ENCODE measurements around the gene C16orf90. TPM values are rescaled to one million over a fixed set of nuclear protein-coding genes. Genes with fewer than 3 reads are reported as not detected.

C16orf90 gene
- total RNA-seq, 2 experiments from 2014 or later = not detected

- ChIA-PET CTCF (interaction anchor here (1.0 kb wide), 1 partner anchor 208 kb away, joined by 4 read pairs; no protein-coding TSS in a partner anchor), POLR2A (interaction anchor here (0.9 to 4.4 kb wide), 2 partner anchors 11 to 28 kb away, joined by 3 to 34 read pairs; no protein-coding TSS in a partner anchor)
- H3K27ac ChIP-seq (ENCODE audit: low read depth in 1 of 2, low read length in 2 of 2) = no peak overlapping the region
- peaks cover 5% of the 10 kb centered on the region for H3K36me3 Mint-ChIP-seq (ENCODE audit: low read depth)
- TF ChIP-seq, protein P1, sequence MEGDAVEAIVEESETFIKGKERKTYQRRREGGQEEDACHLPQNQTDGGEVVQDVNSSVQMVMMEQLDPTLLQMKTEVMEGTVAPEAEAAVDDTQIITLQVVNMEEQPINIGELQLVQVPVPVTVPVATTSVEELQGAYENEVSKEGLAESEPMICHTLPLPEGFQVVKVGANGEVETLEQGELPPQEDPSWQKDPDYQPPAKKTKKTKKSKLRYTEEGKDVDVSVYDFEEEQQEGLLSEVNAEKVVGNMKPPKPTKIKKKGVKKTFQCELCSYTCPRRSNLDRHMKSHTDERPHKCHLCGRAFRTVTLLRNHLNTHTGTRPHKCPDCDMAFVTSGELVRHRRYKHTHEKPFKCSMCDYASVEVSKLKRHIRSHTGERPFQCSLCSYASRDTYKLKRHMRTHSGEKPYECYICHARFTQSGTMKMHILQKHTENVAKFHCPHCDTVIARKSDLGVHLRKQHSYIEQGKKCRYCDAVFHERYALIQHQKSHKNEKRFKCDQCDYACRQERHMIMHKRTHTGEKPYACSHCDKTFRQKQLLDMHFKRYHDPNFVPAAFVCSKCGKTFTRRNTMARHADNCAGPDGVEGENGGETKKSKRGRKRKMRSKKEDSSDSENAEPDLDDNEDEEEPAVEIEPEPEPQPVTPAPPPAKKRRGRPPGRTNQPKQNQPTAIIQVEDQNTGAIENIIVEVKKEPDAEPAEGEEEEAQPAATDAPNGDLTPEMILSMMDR (IDR thresholded peaks at IDR 0.05) = no peak
- peaks cover 32% of the 10 kb centered on the region for H3K4me1 Mint-ChIP-seq (ENCODE audit: low read depth)
- H3K9me3 ChIP-seq (ENCODE audit: control insufficient read depth in 1 of 2, insufficient read depth in 1 of 2, low read length in 2 of 2) = peaks cover 0 to 11% of the 10 kb centered on the region in 2 experiments
- no peaks in the 10 kb centered on the region for H3K9me3 Mint-ChIP-seq
- H3K27me3 Mint-ChIP-seq = no peaks in the 10 kb centered on the region
- no peaks in the 10 kb centered on the region for H3K36me3 ChIP-seq (ENCODE audit: insufficient read depth, low read length)
- H3K27me3 ChIP-seq (ENCODE audit: control insufficient read depth in 1 of 2, insufficient read depth in 2 of 2, low read length in 2 of 2) = no peaks in the 10 kb centered on the region
- intact Hi-C loops (cut with DNase I, micrococcal nuclease) = no loop called here
- H3K4me3 Mint-ChIP-seq = no peak overlapping the region
- H3K4me3 ChIP-seq (ENCODE audit: low read length) = no peak overlapping the region
- H3K27ac Mint-ChIP-seq = peak overlapping the region; percentile 49
- no peak for DNase-seq
- peaks cover 32% of the 10 kb centered on the region for H3K4me1 ChIP-seq (ENCODE audit: insufficient read depth, low read length)
- no peak for ATAC-seq (ENCODE audit: poor library complexity)
Observed at GRCh38 chr16:3497771-3498170, 2.5 kb upstream of the C16orf90 start.

GRCh38 chr16:3496386-3496785, 1.1 kb upstream of the C16orf90 start:
- Histone ChIP-seq H3K27me3 (ENCODE audit: control insufficient read depth in 1 of 2, insufficient read depth in 2 of 2, low read length in 2 of 2) (no peaks in the 10 kb centered on the region), H3K36me3 (ENCODE audit: insufficient read depth, low read length) (no peaks in the 10 kb centered on the region), H3K4me3 (ENCODE audit: low read length) (no peak overlapping the region), H3K27ac (ENCODE audit: low read depth in 1 of 2, low read length in 2 of 2) (no peak overlapping the region), H3K4me1 (ENCODE audit: insufficient read depth, low read length) (peaks cover 18% of the 10 kb centered on the region), H3K9me3 (ENCODE audit: control insufficient read depth in 1 of 2, insufficient read depth in 1 of 2, low read length in 2 of 2) (peaks cover 0 to 11% of the 10 kb centered on the region in 2 experiments)
- no peaks in the 10 kb centered on the region for H3K9me3 Mint-ChIP-seq
- DNase-seq = no peak
- TF ChIP-seq, protein P1 (IDR thresholded peaks at IDR 0.05) = no peak
- no peaks in the 10 kb centered on the region for H3K27me3 Mint-ChIP-seq
- no peak overlapping the region for H3K4me3 Mint-ChIP-seq
- peaks cover 21% of the 10 kb centered on the region for H3K4me1 Mint-ChIP-seq (ENCODE audit: low read depth)
- intact Hi-C loops (cut with DNase I, micrococcal nuclease) = no loop called here
- H3K36me3 Mint-ChIP-seq (ENCODE audit: low read depth) = peaks cover 5% of the 10 kb centered on the region
- ChIA-PET POLR2A (no interaction called here), CTCF (no interaction called here)
- no peak overlapping the region for H3K27ac Mint-ChIP-seq
- no peak for ATAC-seq (ENCODE audit: poor library complexity)

GRCh38 chr16:3494386-3494973, 809 bp downstream of the C16orf90 start:
- Histone ChIP-seq H3K4me3 (ENCODE audit: low read length) (no peak overlapping the region), H3K4me1 (ENCODE audit: insufficient read depth, low read length) (no peaks in the 10 kb centered on the region), H3K36me3 (ENCODE audit: insufficient read depth, low read length) (no peaks in the 10 kb centered on the region), H3K27me3 (ENCODE audit: control insufficient read depth in 1 of 2, insufficient read depth in 2 of 2, low read length in 2 of 2) (no peaks in the 10 kb centered on the region), H3K27ac (ENCODE audit: low read depth in 1 of 2, low read length in 2 of 2) (no peak overlapping the region), H3K9me3 (ENCODE audit: control insufficient read depth in 1 of 2, insufficient read depth in 1 of 2, low read length in 2 of 2) (peaks cover 0 to 5% of the 10 kb centered on the region in 2 experiments)
- Mint-ChIP-seq H3K9me3 (no peaks in the 10 kb centered on the region), H3K27me3 (no peaks in the 10 kb centered on the region), H3K36me3 (ENCODE audit: low read depth) (no peaks in the 10 kb centered on the region), H3K4me3 (no peak overlapping the region), H3K27ac (no peak overlapping the region), H3K4me1 (ENCODE audit: low read depth) (peaks cover 6% of the 10 kb centered on the region)
- intact Hi-C loops (cut with DNase I, micrococcal nuclease) = no loop called here
- TF ChIP-seq, protein P1 (IDR thresholded peaks at IDR 0.05) = no peak
- CTCF ChIA-PET = no interaction called here
- ATAC-seq (ENCODE audit: poor library complexity) (no peak), DNase-seq (no peak)
- POLR2A ChIA-PET = no interaction called here

Data from CD4-positive, alpha-beta T cell (primary cell).